MCF 10A (cell line): Measurements from ENCODE around the gene RBMX. TPM values are rescaled to one million over a fixed set of nuclear protein-coding genes. Genes with fewer than 3 reads are reported as not detected.
A peak's percentile ranks its signal among the peaks of the same experiment; 100 is the strongest.

ENCODE experiments used
- BruUV-seq: library from RNA; stranded (reverse); fragments of 400-500 nt; replicated peaks from 2 replicates; lab custom pipeline; 2021; lab: Mats Ljungman, UMichigan
- CTCF ChIA-PET: fragments of 300-600 bp; sonication (Branson Sonifier 250); formaldehyde crosslinking; extraction: SDS; loops from one replicate; lab custom pipeline; 2021; ENCODE audit warnings: antibody characterized with exemption, inconsistent platforms; lab: Yijun Ruan, JAX
- POLR2A ChIA-PET: fragments of 300-600, 350-650 bp; sonication (Branson Sonifier 250); formaldehyde crosslinking; extraction: SDS; loops from one replicate; lab custom pipeline; 2020; ENCODE audit warnings: antibody characterized with exemption, inconsistent platforms; lab: Yijun Ruan, JAX
- DNase-seq: peaks from one replicate; pipeline ENCODE4 v3.0.0-alpha.2; 2018; ENCODE audit not compliant: unreplicated experiment
- H3K27ac Mint-ChIP-seq: one replicate; pipeline ENCODE4 v1.8.0; 2022; ENCODE audit warnings: mild to moderate bottlenecking, low read depth, mixed read lengths; ENCODE audit not compliant: unreplicated experiment
- H3K27me3 Mint-ChIP-seq: one replicate; pipeline ENCODE4 v1.8.0; 2022; ENCODE audit warnings: mixed read lengths; ENCODE audit not compliant: insufficient read depth, unreplicated experiment
- H3K36me3 Mint-ChIP-seq: one replicate; pipeline ENCODE4 v1.8.0; 2022; ENCODE audit warnings: mild to moderate bottlenecking, moderate library complexity, mixed read lengths; ENCODE audit not compliant: insufficient read depth, unreplicated experiment
- H3K4me1 Mint-ChIP-seq: one replicate; pipeline ENCODE4 v1.8.0; 2022; ENCODE audit warnings: mixed read lengths; ENCODE audit not compliant: insufficient read depth, unreplicated experiment
- H3K4me3 Mint-ChIP-seq: one replicate; pipeline ENCODE4 v1.8.0; 2022; ENCODE audit warnings: mild to moderate bottlenecking, moderate library complexity, mixed read lengths; ENCODE audit not compliant: unreplicated experiment
- H3K9me3 Mint-ChIP-seq: one replicate; pipeline ENCODE4 v1.8.0; 2022; ENCODE audit warnings: mixed read lengths; ENCODE audit not compliant: unreplicated experiment
- intact Hi-C: fragments of 100-400 bp; cut with micrococcal nuclease; formaldehyde crosslinking; loops from 2 replicates; pipeline ENCODE4 v1.14.1; 2022
- total RNA-seq: library from RNA; stranded (reverse); gene quantifications from 2 replicates; pipeline ENCODE4 v1.2.3, GENCODE V29; 2022
- TF ChIP-seq, protein P1 (sequence below): fragments of 200-600 bp; IDR thresholded peaks from one replicate; pipeline ENCODE4 v1.8.0; 2022; ENCODE audit warnings: antibody characterized with exemption, mild to moderate bottlenecking; ENCODE audit not compliant: unreplicated experiment

Gene RBMX
- total RNA-seq, 1 experiment from 2014 or later = 333 TPM

- CTCF ChIA-PET = interaction anchor here (0.6 kb wide), 1 partner anchor 26 kb away, joined by 3 read pairs; no protein-coding TSS in a partner anchor
- Mint-ChIP-seq H3K4me3 (no peak overlapping the region), H3K27ac (no peak overlapping the region), H3K4me1 (no peaks in the 10 kb centered on the region), H3K36me3 (peaks cover 90% of the 10 kb centered on the region), H3K27me3 (no peaks in the 10 kb centered on the region), H3K9me3 (no peaks in the 10 kb centered on the region)
- POLR2A ChIA-PET = interaction anchor here (0.7 to 1.8 kb wide), 4 partner anchors 12 to 865 kb away, joined by 3 to 5 read pairs (median 4); partner anchors contain the start of gene RBMX
- TF ChIP-seq, protein P1, sequence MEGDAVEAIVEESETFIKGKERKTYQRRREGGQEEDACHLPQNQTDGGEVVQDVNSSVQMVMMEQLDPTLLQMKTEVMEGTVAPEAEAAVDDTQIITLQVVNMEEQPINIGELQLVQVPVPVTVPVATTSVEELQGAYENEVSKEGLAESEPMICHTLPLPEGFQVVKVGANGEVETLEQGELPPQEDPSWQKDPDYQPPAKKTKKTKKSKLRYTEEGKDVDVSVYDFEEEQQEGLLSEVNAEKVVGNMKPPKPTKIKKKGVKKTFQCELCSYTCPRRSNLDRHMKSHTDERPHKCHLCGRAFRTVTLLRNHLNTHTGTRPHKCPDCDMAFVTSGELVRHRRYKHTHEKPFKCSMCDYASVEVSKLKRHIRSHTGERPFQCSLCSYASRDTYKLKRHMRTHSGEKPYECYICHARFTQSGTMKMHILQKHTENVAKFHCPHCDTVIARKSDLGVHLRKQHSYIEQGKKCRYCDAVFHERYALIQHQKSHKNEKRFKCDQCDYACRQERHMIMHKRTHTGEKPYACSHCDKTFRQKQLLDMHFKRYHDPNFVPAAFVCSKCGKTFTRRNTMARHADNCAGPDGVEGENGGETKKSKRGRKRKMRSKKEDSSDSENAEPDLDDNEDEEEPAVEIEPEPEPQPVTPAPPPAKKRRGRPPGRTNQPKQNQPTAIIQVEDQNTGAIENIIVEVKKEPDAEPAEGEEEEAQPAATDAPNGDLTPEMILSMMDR = no peak
- intact Hi-C loops = no loop called here
- no peak for DNase-seq
- BruUV-seq = no TSS peak
Observed at GRCh38 chrX:136867096-136867491, 13.4 kb downstream of the RBMX start.

DNA sequence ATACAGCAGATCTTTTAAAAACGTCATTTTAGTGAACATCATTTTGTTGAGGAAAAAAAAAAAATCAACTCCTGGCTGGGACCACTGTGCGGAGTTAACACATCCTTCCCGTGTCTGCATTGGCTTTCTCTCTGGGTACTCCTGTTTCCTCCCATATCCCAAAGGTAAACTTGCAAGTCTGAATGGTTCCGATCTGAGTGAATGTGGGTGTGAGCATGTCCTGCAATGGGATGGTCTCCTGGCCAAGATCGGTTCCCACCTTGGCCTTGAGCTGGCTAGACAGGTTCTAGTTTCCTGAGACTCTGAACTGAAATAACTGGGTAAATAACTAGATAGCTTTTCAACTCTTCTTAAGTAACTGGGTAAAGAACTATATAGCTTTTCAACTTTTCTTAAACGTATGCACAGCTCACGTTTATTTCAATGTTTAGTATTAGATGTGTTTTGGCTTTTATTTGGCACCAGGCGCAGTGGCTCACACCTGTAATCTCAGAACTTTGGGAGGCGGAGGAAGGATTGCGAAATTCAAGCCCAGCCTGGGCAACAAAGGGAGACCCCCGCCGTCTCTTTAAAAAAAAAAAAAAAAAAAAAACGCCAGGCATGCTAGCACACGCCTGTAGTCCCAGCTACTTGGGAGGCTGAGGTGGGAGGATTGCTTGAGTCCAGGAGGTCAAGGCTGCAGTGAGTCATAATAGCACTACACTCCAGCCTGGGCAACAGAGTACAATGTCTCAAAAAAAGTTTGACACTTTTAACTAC lies 14.0 kb downstream of the RBMX start:
- peaks cover 87% of the 10 kb centered on the region for H3K36me3 Mint-ChIP-seq
- TF ChIP-seq, protein P1 = no peak
- no peak overlapping the region for H3K4me3 Mint-ChIP-seq
- DNase-seq = no peak
- no peaks in the 10 kb centered on the region for H3K27me3 Mint-ChIP-seq
- H3K4me1 Mint-ChIP-seq = no peaks in the 10 kb centered on the region
- intact Hi-C loops = no loop called here
- POLR2A ChIA-PET = interaction anchor here (0.7 to 1.8 kb wide), 4 partner anchors 13 to 865 kb away, joined by 3 to 5 read pairs (median 4); partner anchors contain the start of gene RBMX
- no TSS peak for BruUV-seq
- H3K27ac Mint-ChIP-seq = no peak overlapping the region
- no peaks in the 10 kb centered on the region for H3K9me3 Mint-ChIP-seq
- CTCF ChIA-PET = no interaction called here

- Mint-ChIP-seq H3K4me3 (no peak overlapping the region), H3K4me1 (no peaks in the 10 kb centered on the region), H3K9me3 (no peaks in the 10 kb centered on the region), H3K27me3 (no peaks in the 10 kb centered on the region), H3K36me3 (peaks cover 87% of the 10 kb centered on the region), H3K27ac (no peak overlapping the region)
- DNase-seq = no peak
- TF ChIP-seq, protein P1 = no peak
- intact Hi-C loops = no loop called here
- ChIA-PET POLR2A (no interaction called here), CTCF (no interaction called here)
- no TSS peak for BruUV-seq
Observed at GRCh38 chrX:136865270-136866158, 15.0 kb downstream of the RBMX start.

DNA sequence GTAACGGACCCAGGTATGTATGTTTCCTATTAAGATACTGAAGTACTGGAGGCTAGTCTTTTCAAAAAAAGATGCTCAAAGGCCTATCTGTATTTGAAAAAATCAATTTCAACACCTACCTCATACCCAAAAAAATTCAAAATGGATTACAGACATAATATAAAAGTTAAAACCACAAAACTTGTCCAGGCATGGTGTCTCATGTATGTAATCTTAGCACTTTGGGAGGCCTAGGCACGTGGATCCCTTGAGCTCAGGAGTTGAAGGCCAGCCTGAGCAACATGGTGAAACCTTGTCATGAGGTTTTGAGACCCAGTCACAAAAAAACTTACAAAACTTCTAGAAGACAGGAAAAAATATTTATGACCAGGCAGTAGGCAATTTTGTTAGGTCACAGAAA lies 16.7 kb downstream of the RBMX start:
- Mint-ChIP-seq H3K4me3 (no peak overlapping the region), H3K27ac (peak overlapping the region; percentile 31), H3K36me3 (peaks cover 82% of the 10 kb centered on the region), H3K9me3 (no peaks in the 10 kb centered on the region), H3K27me3 (no peaks in the 10 kb centered on the region), H3K4me1 (no peaks in the 10 kb centered on the region)
- TF ChIP-seq, protein P1 = no peak
- no TSS peak for BruUV-seq
- DNase-seq = peak; percentile 10
- ChIA-PET CTCF (no interaction called here), POLR2A (interaction anchor here (1.3 kb wide), 1 partner anchor 17 kb away, joined by 4 read pairs; the partner anchor contains the start of gene RBMX)
- intact Hi-C loops = no loop called here
